Ammon's horn (tissue), 1 donor: Measurements from ENCODE around the gene MTX3.

Source experiments
- DNase-seq: peaks from one replicate; pipeline ENCODE4 v3.0.0-alpha.2; 2016; ENCODE audit warnings: low spot score

Gene MTX3

GRCh38 chr5:79982136-79982535 is 8.9 kb downstream of the MTX3 start:
- DNase-seq, result no peak

- DNase-seq, result no peak
Observed at GRCh38 chr5:79976759-79977515, 14.1 kb downstream of the MTX3 start.

DNA sequence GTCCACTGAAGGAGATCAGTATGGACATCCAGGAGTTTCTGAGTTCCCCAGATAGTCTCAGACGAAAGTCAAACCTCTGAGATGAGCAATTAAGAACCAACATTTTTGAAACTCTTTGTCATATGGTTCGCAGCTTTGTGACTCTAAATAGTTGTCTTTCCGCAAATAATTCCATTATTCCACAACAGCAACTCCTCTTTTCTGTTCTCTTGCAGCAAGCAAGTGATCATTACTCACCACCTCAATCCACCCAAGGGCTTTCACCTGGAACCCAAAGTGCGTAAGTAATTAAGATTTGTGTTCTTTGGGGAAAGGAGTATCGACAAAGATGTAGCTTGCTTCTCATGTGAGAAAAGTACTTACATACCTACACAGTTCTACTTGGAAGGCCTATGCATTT is 15.6 kb downstream of the MTX3 start:
- DNase-seq, result no peak

- no peak for DNase-seq
Observed at GRCh38 chr5:79974886-79975285, 16.2 kb downstream of the MTX3 start.

GRCh38 chr5:79973996-79974395 is 17.1 kb downstream of the MTX3 start:
- DNase-seq, result no peak

- DNase-seq, result no peak
Observed at GRCh38 chr5:79973511-79973910, 17.6 kb downstream of the MTX3 start.

- no peak for DNase-seq
Observed at GRCh38 chr5:79971156-79971555, 19.9 kb downstream of the MTX3 start.

GRCh38 chr5:79966448-79966847 is 24.6 kb downstream of the MTX3 start:
- no peak for DNase-seq

DNA sequence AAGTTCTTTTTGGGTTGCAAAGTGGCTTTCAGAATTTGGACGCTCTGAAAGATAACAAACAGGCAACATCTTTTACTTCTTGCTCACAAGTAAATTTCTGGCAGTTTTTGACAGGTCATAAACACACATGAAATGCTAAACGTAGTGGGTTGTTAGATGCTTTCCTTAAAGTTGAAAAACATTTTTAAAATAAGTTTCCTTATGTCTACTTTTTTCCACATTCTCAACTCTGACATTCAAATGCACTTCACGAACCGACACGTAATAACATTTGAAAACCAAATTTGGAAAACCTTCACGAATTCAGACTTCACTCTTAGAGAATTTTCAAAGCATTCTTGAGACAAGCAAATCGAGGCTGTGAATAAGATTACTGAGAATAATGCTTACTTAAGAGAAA is 26.9 kb downstream of the MTX3 start:
- DNase-seq, result no peak

- no peak for DNase-seq
Observed at GRCh38 chr5:79963261-79964061, 27.6 kb downstream of the MTX3 start.

- no peak for DNase-seq
Observed at GRCh38 chr5:79962575-79963222, 28.4 kb downstream of the MTX3 start.

GRCh38 chr5:79961716-79962574 is 29.1 kb downstream of the MTX3 start:
- DNase-seq, result no peak

DNA sequence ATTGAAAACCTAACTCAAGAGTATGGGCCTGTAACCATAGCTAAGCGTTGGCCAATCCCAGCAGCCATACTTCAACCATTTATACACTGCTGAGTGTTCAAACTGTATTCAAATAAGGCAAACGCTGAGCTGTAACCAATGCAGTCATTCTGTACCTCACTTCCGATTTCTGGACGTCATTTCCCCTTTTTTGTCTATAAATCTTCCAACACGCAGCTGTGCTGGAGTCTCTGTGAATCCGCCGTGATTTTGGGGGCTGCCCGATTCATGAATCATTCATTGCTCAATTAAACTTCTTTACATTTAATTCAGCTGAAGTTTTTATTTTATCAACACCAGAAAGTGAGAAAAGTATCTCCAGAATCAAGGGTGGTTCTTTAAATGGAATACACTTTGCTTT is 31.7 kb downstream of the MTX3 start:
- no peak for DNase-seq

DNA sequence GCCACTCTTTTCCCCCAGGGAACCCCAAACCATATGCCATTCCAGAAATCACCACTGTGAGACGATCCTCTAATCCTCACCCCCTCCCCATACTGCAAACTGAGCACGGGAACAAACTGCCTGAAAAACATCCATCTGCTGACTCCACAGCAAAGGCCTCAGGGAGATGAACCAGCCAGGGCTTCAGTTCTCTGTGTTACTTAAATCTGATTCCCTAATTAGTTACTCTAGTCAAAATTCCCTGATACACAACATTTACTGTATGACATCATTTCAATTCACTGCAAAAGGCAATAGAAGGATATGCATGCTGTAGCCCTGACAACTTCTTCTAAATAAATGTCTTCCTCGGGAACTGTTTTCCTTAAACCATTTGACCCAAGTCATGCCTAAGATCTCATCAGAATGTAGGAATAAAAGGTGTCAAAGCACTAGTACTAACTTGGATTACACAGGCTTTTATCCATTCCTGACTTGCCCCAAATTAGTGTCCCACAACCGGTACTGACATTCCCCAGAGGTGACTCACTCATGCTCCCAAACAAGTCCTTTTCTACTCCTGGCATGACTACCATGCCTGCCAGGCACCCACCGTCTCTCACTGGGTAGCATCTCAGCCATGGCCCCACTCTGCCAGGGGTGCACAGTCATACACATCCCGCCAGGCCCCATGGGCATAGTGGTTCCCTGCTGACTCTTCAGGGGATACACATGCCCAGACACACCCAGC is 35.0 kb downstream of the MTX3 start:
- no peak for DNase-seq

GRCh38 chr5:79955356-79955895 is 35.6 kb downstream of the MTX3 start:
- no peak for DNase-seq

GRCh38 chr5:79954620-79955019 is 36.4 kb downstream of the MTX3 start:
- no peak for DNase-seq

DNA sequence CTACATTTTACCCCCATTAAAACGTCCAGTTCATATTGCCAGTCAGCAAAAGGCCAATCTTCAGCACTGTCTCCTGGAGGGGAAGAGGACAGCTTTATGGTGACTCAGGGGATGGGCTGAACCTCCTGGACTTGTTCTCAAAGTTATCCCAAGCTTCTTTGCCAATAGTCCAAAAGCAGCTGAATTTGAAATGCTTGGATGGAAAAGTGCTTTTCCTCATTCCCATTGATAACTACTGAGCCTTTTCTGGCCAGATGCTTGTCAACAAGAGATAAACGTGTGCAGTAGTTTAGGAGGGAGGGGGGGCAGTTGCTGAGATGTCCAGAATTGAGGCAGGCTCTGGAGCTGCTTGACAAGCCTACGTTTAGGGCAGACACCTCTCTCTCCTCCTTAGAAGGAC is 43.5 kb downstream of the MTX3 start:
- no peak for DNase-seq

- DNase-seq, result no peak
Observed at GRCh38 chr5:79938468-79938867, 52.6 kb downstream of the MTX3 start.

DNA sequence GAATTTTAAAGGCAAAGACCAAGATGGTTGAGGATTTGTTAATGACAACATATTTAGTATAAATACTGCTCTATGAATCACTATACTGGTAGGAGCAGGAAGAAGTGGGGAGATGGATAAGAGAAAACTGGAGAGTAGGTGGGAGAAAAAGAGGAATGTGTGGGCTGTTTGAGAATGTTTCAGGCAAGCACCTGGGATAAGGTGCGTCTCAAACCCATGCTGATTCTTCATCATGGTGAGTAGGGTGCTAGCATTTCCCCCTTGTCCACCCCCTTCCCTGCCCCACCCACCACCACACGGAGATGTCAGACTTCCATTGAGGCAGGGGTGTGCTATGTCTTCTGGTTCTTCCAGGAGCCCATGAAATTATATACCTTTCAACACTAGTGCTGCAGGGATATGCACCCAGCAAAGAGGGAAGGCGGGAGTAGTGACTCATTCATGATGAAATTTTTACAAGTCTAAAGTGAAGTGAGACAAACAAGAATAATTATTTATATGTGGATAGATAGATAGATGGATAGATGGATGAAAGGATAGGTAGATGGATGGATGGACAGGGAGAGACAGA is 54.3 kb downstream of the MTX3 start:
- no peak for DNase-seq

DNA sequence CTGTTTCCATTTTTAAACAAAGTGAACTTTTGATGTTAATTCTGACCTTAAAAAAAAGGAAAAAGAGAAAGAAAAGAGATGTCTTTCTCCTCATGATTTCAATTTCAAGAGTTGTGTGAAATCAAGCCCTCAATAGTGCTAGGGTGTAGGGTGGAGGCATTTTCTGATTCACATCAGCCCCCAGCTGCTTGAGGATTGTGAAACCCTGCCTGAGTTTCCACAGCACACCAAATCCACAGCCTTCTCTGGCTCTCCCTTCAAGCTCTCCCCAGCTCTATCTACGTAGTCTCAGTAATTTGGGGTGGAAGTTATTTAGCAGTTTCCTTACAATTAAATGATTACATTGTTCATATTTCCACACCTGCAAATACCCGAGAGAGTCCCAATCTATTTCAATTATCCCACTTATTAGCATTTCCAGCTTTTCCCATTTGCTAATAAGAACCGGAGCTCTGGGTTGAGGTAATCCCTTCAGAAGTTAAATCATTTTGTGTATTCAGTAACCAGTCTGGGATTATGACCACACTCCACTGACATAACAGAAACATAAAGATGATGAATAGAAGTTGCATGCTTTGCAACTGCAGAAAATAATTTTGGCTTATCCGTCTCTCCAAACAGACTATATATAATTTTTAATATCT is 54.9 kb downstream of the MTX3 start:
- no peak for DNase-seq
